IMR-90 (cell line): Measurements from ENCODE around the gene GNA14. TPM values are rescaled to one million over a fixed set of nuclear protein-coding genes. Genes with fewer than 3 reads are reported as not detected.

Source experiments
- ATAC-seq: fragments of 200-7000 bp; cut with Tn5 transposase; 2 replicates; pipeline ENCODE4 v1.9.1; 2020; ENCODE audit warnings: low read depth, mild to moderate bottlenecking, moderate library complexity
- BruUV-seq: library from RNA; stranded (reverse); fragments of 400-500 nt; replicated peaks from 2 replicates; lab custom pipeline; 2021; lab: Mats Ljungman, UMichigan
- CTCF ChIA-PET: fragments of 300-600 bp; formaldehyde crosslinking; extraction: SDS; loops from one replicate; lab custom pipeline; 2021; ENCODE audit warnings: antibody characterized with exemption; lab: Yijun Ruan, JAX
- POLR2A ChIA-PET: fragments of 300-600 bp; sonication (Branson Sonifier 250); formaldehyde crosslinking; loops from one replicate; lab custom pipeline; 2022; ENCODE audit warnings: antibody characterized with exemption; ENCODE audit not compliant: unreplicated experiment; lab: Charles Lee
- DNase-seq: peaks from one replicate; pipeline ENCODE4 v3.0.0; 2013
- H2AFZ ChIP-seq: replicated peaks from 2 replicates; pipeline ENCODE3; 2013; ENCODE audit warnings: low read length, mild to moderate bottlenecking; ENCODE audit not compliant: poor library complexity
- H2AK5ac ChIP-seq: 2 replicates; pipeline ENCODE4 v1.6.1; 2013; ENCODE audit warnings: low read depth, low read length, inconsistent platforms
- H2AK9ac ChIP-seq: replicated peaks from 2 replicates; pipeline ENCODE3; 2013; ENCODE audit warnings: mild to moderate bottlenecking, low read depth, low read length, moderate library complexity; ENCODE audit not compliant: poor library complexity
- H2BK120ac ChIP-seq: 2 replicates; pipeline ENCODE4 v1.6.1; 2013; ENCODE audit warnings: low read depth, low read length, inconsistent platforms
- H2BK15ac ChIP-seq: 3 replicates; pipeline ENCODE4 v1.6.1; 2013; ENCODE audit warnings: low read depth, low read length, inconsistent platforms
- H2BK20ac ChIP-seq: 2 replicates; pipeline ENCODE4 v1.6.1; 2013; ENCODE audit warnings: low read depth, mild to moderate bottlenecking, inconsistent platforms, low read length, moderate library complexity
- H2BK5ac ChIP-seq: 2 replicates; pipeline ENCODE4 v1.6.1; 2013; ENCODE audit warnings: mild to moderate bottlenecking, low read depth, low read length, inconsistent platforms; ENCODE audit not compliant: poor library complexity, severe bottlenecking
- H3K14ac ChIP-seq: replicated peaks from 2 replicates; pipeline ENCODE4 v1.6.1; 2013; ENCODE audit warnings: low read depth, low read length, inconsistent platforms
- H3K18ac ChIP-seq: 2 replicates; pipeline ENCODE4 v1.6.1; 2013; ENCODE audit warnings: low read depth, low read length, control low read depth
- H3K23ac ChIP-seq: 2 replicates; pipeline ENCODE4 v1.6.1; 2013; ENCODE audit warnings: low read depth, low read length, inconsistent platforms
- H3K27ac ChIP-seq: 2 replicates; pipeline ENCODE4 v1.5.1; 2013; ENCODE audit warnings: mild to moderate bottlenecking, control low read depth, low read length; ENCODE audit not compliant: insufficient read depth
- H3K27me3 ChIP-seq: 2 replicates; pipeline ENCODE4 v1.6.1; 2013; ENCODE audit warnings: low read length; ENCODE audit not compliant: control insufficient read depth, insufficient read depth
- H3K36me3 ChIP-seq: 2 replicates; pipeline ENCODE4 v1.6.1; 2013; ENCODE audit warnings: low read length, mixed read lengths; ENCODE audit not compliant: control insufficient read depth, insufficient read depth
- H3K4ac ChIP-seq: 2 replicates; pipeline ENCODE4 v1.6.1; 2013; ENCODE audit warnings: low read depth, low read length, inconsistent platforms
- H3K4me1 ChIP-seq: 2 replicates; pipeline ENCODE4 v1.6.1; 2013; ENCODE audit warnings: low read length, mixed read lengths; ENCODE audit not compliant: control insufficient read depth, insufficient read depth
- H3K4me2 ChIP-seq: 2 replicates; pipeline ENCODE4 v1.6.1; 2013; ENCODE audit warnings: low read depth, mild to moderate bottlenecking, control low read depth, low read length, moderate library complexity
- H3K4me3 ChIP-seq: 2 replicates; pipeline ENCODE4 v1.5.1; 2013; ENCODE audit warnings: low read depth, mild to moderate bottlenecking, control low read depth, low read length, moderate library complexity; ENCODE audit not compliant: insufficient read depth
- H3K56ac ChIP-seq: 2 replicates; pipeline ENCODE4 v1.6.1; 2013; ENCODE audit warnings: low read length, inconsistent platforms; ENCODE audit not compliant: insufficient read depth; ENCODE audit errors: extremely low read depth
- H3K79me1 ChIP-seq, 2 experiments: 2 replicates each; pipeline ENCODE4 v1.6.1; 2013; ENCODE audit warnings: low read length in 2 of 2, inconsistent platforms in 1 of 2, low read depth in 1 of 2
- H3K9ac ChIP-seq: 2 replicates; pipeline ENCODE4 v1.6.1; 2013; ENCODE audit warnings: low read depth, low read length, control low read depth
- H3K9me1 ChIP-seq: 2 replicates; pipeline ENCODE4 v1.6.1; 2013; ENCODE audit warnings: low read length, inconsistent platforms; ENCODE audit not compliant: insufficient read depth
- H3K9me3 ChIP-seq: 2 replicates; pipeline ENCODE4 v1.6.1; 2013; ENCODE audit warnings: low read length; ENCODE audit not compliant: control insufficient read depth, insufficient read depth
- H4K20me1 ChIP-seq: 2 replicates; pipeline ENCODE4 v1.6.1; 2013; ENCODE audit warnings: low read length, inconsistent platforms; ENCODE audit not compliant: insufficient read depth
- H4K5ac ChIP-seq: 2 replicates; pipeline ENCODE4 v1.6.1; 2013; ENCODE audit warnings: mild to moderate bottlenecking, low read depth, low read length, control low read depth
- H4K8ac ChIP-seq, 2 experiments: 2 replicates each; pipeline ENCODE4 v1.6.1; 2013; ENCODE audit warnings: low read depth in 2 of 2, low read length in 2 of 2, control low read depth in 1 of 2, inconsistent platforms in 1 of 2
- H4K91ac ChIP-seq: 2 replicates; pipeline ENCODE4 v1.6.1; 2013; ENCODE audit warnings: low read depth, low read length, inconsistent platforms; ENCODE audit not compliant: insufficient read depth
- BHLHE40 ChIP-seq: fragments of 150-350 bp; IDR thresholded peaks from 2 replicates; pipeline ENCODE4 v1.6.1; 2016; ENCODE audit warnings: mild to moderate bottlenecking, low read depth, low read length
- CEBPB ChIP-seq: IDR thresholded peaks from 2 replicates; pipeline ENCODE4 v1.6.1; 2012; ENCODE audit warnings: low read depth, low read length, improper control_type of control experiment
- CHD1 ChIP-seq: IDR thresholded peaks from 2 replicates; pipeline ENCODE4 v1.6.1; 2012; ENCODE audit warnings: low read depth, low read length, improper control_type of control experiment
- FOS ChIP-seq: fragments of 150-350 bp; IDR thresholded peaks from 2 replicates; pipeline ENCODE4 v1.6.1; 2016; ENCODE audit warnings: low read depth, low read length
- MAFK ChIP-seq: IDR thresholded peaks from 2 replicates; pipeline ENCODE4 v1.6.1; 2012; ENCODE audit warnings: low read depth, low read length, improper control_type of control experiment
- MAZ ChIP-seq: IDR thresholded peaks from 2 replicates; pipeline ENCODE4 v1.6.1; 2012; ENCODE audit warnings: low read depth, mild to moderate bottlenecking, low read length, improper control_type of control experiment, moderate library complexity, borderline replicate concordance
- MXI1 ChIP-seq: IDR thresholded peaks from 2 replicates; pipeline ENCODE4 v1.6.1; 2012; ENCODE audit warnings: low read depth, mild to moderate bottlenecking, low read length, moderate library complexity, borderline replicate concordance
- NFE2L2 ChIP-seq: fragments of 150-350 bp; IDR thresholded peaks from 2 replicates; pipeline ENCODE4 v1.6.1; 2016; ENCODE audit warnings: low read depth, mild to moderate bottlenecking, low read length
- POLR2A ChIP-seq: IDR thresholded peaks from 2 replicates; pipeline ENCODE4 v1.6.1; 2012; ENCODE audit warnings: mild to moderate bottlenecking, low read depth, low read length
- RAD21 ChIP-seq: IDR thresholded peaks from 2 replicates; pipeline ENCODE4 v1.6.1; 2012; ENCODE audit warnings: low read length, improper control_type of control experiment
- RCOR1 ChIP-seq: IDR thresholded peaks from 2 replicates; pipeline ENCODE4 v1.6.1; 2012; ENCODE audit warnings: mild to moderate bottlenecking, low read length, improper control_type of control experiment; ENCODE audit not compliant: insufficient replicate concordance
- RFX5 ChIP-seq: IDR thresholded peaks from 2 replicates; pipeline ENCODE4 v1.8.0; 2012; ENCODE audit warnings: low read depth, mild to moderate bottlenecking, low read length, moderate library complexity
- SMC3 ChIP-seq: fragments of 150-350 bp; IDR thresholded peaks from 2 replicates; pipeline ENCODE4 v1.6.1; 2016; ENCODE audit warnings: low read depth, mild to moderate bottlenecking, antibody characterized with exemption, low read length, moderate library complexity
- WGBS, 2 experiments: methylation state at CpG; one replicate each; pipeline versions ENCODE4 v1.1.5 to v1.1.7; 2013; ENCODE audit warnings: missing lambda C conversion rate in 2 of 2; ENCODE audit not compliant: insufficient read length in 1 of 2; ENCODE audit errors: extremely low coverage in 2 of 2; 5-methylcytosine and 5-hydroxymethylcytosine counted together
- dilution Hi-C: fragments of 300-500 bp; cut with HindIII; formaldehyde crosslinking; loops from one replicate; pipeline ENCODE4 v1.14.3; 2018; ENCODE audit warnings: low sequenced_read_pairs; ENCODE audit not compliant: unreplicated experiment
- in situ Hi-C: fragments of 300-500 bp; cut with MboI; formaldehyde crosslinking; loops from 3 replicates; pipeline ENCODE4 v1.14.3; 2019; ENCODE audit warnings: low sequenced_read_pairs, inconsistent platforms, mixed read lengths
- intact Hi-C: fragments of 100-400 bp; cut with micrococcal nuclease; formaldehyde crosslinking; loops from 2 replicates; pipeline ENCODE4 v1.10.0; 2022
- polyA plus RNA-seq, 3 experiments: library from polyadenylated mRNA; depleted of rRNA; stranded (reverse); fragments of >200 nt; gene quantifications; 2 replicates each; pipeline ENCODE4 v1.2.3, GENCODE V29; 2012; ENCODE audit warnings: low replicate concordance in 1 of 3
- total RNA-seq: library from RNA; depleted of rRNA; stranded (reverse); fragments of >200 nt; gene quantifications from 2 replicates; pipeline ENCODE4 v1.2.3, GENCODE V29; 2012
- TF ChIP-seq, protein P1 (sequence below): conservative IDR thresholded peaks from 2 replicates; pipeline ENCODE4 v1.5.1; 2012; ENCODE audit warnings: mild to moderate bottlenecking, low read depth, low read length, improper control_type of control experiment
- TF ChIP-seq, protein P2 (sequence below): fragments of 150-350 bp; IDR thresholded peaks from 2 replicates; pipeline ENCODE4 v1.6.1; 2016; ENCODE audit warnings: low read depth, mild to moderate bottlenecking, low read length, moderate library complexity, borderline replicate concordance
- TF ChIP-seq, protein P3 (sequence below): fragments of 150-350 bp; IDR thresholded peaks from 2 replicates; pipeline ENCODE4 v1.6.1; 2017; ENCODE audit warnings: mild to moderate bottlenecking, antibody characterized with exemption, low read length, low read depth

The GNA14 gene
- total and polyA plus RNA-seq, 2 of the 4 experiments (the other 2 are of a cell fraction): under 0.01 to 0.03 TPM

DNA sequence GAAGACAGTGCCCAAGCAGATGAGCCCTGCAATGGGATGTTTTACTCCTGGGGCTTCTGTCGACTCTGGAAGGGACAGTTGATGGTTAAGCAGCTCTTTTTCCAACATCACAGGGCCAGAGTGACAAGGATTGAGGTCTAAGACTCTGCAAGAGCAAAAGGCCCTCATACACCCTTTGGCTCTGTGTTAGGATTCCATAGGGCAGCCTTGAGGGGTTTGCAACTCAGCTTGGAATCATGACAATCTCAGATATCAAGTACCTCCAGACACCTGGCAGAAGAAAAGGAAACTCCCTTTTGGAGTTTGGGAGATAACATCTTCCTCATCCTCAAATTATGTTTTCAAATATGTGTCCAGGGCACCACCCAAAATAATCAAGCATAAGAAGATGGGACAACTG is 205.7 kb downstream of the GNA14 start:
- Histone ChIP-seq H2AK9ac (no peak overlapping the region), H4K20me1 (no peaks in the 10 kb centered on the region), H3K9me3 (peaks cover 1% of the 10 kb centered on the region; the same call in 1 of the 2 replicates), H3K4me3 (no peak overlapping the region), H2AK5ac (no peak overlapping the region), H3K27ac (no peak overlapping the region), H3K4me1 (no peaks in the 10 kb centered on the region; the same call in 1 of the 2 replicates), H2BK5ac (no peak overlapping the region), H4K91ac (no peak overlapping the region), H2AFZ (no peak overlapping the region), H3K79me1 (no peaks in the 10 kb centered on the region), H4K5ac (no peak overlapping the region), H3K14ac (no peak overlapping the region), H3K9ac (no peak overlapping the region), H3K18ac (no peak overlapping the region), H3K4me2 (no peak overlapping the region), H2BK120ac (no peak overlapping the region), H2BK20ac (no peak overlapping the region), H2BK15ac (no peak overlapping the region), H3K27me3 (peaks cover 2% of the 10 kb centered on the region), H3K56ac (no peak overlapping the region), H4K8ac (no peak overlapping the region), H3K9me1 (no peaks in the 10 kb centered on the region), H3K4ac (no peak overlapping the region), H3K23ac (no peak overlapping the region), H3K36me3 (no peaks in the 10 kb centered on the region)
- TF ChIP-seq, protein P1, sequence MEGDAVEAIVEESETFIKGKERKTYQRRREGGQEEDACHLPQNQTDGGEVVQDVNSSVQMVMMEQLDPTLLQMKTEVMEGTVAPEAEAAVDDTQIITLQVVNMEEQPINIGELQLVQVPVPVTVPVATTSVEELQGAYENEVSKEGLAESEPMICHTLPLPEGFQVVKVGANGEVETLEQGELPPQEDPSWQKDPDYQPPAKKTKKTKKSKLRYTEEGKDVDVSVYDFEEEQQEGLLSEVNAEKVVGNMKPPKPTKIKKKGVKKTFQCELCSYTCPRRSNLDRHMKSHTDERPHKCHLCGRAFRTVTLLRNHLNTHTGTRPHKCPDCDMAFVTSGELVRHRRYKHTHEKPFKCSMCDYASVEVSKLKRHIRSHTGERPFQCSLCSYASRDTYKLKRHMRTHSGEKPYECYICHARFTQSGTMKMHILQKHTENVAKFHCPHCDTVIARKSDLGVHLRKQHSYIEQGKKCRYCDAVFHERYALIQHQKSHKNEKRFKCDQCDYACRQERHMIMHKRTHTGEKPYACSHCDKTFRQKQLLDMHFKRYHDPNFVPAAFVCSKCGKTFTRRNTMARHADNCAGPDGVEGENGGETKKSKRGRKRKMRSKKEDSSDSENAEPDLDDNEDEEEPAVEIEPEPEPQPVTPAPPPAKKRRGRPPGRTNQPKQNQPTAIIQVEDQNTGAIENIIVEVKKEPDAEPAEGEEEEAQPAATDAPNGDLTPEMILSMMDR: no peak
- TF ChIP-seq, protein P2, sequence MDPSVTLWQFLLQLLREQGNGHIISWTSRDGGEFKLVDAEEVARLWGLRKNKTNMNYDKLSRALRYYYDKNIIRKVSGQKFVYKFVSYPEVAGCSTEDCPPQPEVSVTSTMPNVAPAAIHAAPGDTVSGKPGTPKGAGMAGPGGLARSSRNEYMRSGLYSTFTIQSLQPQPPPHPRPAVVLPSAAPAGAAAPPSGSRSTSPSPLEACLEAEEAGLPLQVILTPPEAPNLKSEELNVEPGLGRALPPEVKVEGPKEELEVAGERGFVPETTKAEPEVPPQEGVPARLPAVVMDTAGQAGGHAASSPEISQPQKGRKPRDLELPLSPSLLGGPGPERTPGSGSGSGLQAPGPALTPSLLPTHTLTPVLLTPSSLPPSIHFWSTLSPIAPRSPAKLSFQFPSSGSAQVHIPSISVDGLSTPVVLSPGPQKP: no peak
- TF ChIP-seq MAZ (no peak), CHD1 (no peak), RAD21 (no peak), POLR2A (no peak), BHLHE40 (no peak), RFX5 (no peak), MXI1 (no peak), SMC3 (no peak), MAFK (no peak), FOS (no peak), NFE2L2 (no peak), CEBPB (no peak), RCOR1 (no peak)
- TF ChIP-seq, protein P3, sequence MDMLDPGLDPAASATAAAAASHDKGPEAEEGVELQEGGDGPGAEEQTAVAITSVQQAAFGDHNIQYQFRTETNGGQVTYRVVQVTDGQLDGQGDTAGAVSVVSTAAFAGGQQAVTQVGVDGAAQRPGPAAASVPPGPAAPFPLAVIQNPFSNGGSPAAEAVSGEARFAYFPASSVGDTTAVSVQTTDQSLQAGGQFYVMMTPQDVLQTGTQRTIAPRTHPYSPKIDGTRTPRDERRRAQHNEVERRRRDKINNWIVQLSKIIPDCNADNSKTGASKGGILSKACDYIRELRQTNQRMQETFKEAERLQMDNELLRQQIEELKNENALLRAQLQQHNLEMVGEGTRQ: no peak
- no TSS peak for BruUV-seq
- DNase-seq (no peak), ATAC-seq (no peak)
- dilution Hi-C loops: no loop called here
- ChIA-PET CTCF (interaction anchor here (1.2 to 3.5 kb wide), 3 partner anchors 9 to 19 kb away, joined by 3 to 13 read pairs (median 7); no protein-coding TSS in a partner anchor), POLR2A (no interaction called here)
- intact Hi-C loops: no loop called here
- in situ Hi-C loops: no loop called here
- no CpG with 5 or more reads among the region's 1 CpG for WGBS, 2 experiments
